Amniotic epithelial cell (primary cell): ENCODE results near the gene PTPRM.

Experiments used
- DNase-seq: peaks from one replicate; pipeline ENCODE4 v3.0.0-alpha.2; 2010; ENCODE audit warnings: low read depth

The PTPRM gene

DNA sequence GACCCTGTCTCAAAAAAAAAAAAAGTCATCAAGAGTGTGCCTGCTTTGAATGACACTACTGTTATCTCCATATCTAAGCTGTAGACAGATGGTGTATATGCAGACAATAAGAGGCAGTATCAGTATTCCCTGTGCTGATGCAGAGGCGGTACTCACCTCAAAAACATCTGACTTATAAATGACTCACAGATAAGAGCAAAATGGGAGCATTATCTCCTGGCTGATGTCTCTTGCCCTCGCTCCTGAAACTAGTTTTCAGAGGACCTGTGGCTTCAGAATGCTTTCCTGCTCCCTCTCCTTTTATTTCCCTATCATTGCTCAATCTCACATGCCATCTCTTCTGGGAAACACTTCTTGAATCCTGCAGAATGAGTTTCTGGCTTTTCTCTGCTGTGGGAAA, 289.6 kb downstream of the PTPRM start:
- DNase-seq, result peak; percentile 89

DNA sequence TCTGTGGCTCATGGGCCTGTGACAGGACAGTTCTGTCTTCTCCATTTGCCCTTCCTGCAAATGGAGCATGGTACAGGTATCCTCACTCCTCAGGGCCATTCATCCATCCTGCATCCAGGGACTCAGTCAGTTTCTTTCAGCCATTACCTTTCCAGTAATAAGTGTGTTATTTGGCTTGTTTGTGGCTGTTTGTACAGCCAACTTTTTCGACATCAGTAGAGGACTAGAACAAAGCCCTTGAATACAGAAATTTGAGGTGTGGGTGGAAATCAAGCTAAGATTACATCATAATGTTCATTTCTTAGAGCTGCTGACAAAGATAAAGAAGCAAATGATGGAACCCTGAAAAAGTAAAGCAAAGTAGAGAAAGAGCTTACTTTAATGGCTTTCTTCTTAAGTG, 290.4 kb downstream of the PTPRM start:
- DNase-seq, result no peak

GRCh38 chr18:7859122-7859521, 292.0 kb downstream of the PTPRM start:
- no peak for DNase-seq

DNA sequence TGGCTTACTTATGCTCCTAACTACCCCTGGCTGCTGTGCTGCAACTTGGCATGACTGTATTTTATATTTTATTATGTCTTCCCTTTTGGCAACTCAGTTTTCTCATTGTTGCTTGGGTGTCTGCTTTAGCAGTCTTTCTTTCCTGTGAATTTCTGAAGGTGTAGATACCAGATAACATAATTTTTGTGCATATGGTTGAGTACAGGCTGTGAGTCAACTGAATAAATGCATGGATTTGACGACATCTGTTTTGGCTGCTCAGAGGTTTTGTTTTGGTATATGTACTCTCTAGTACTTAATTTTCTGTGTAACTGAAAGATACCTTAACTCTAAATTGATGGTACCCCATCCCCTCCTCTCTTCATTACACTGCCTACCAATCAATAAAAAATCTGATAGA, 303.1 kb downstream of the PTPRM start:
- DNase-seq, result no peak

GRCh38 chr18:7870855-7871254, 303.7 kb downstream of the PTPRM start:
- DNase-seq, result peak; percentile 83

DNA sequence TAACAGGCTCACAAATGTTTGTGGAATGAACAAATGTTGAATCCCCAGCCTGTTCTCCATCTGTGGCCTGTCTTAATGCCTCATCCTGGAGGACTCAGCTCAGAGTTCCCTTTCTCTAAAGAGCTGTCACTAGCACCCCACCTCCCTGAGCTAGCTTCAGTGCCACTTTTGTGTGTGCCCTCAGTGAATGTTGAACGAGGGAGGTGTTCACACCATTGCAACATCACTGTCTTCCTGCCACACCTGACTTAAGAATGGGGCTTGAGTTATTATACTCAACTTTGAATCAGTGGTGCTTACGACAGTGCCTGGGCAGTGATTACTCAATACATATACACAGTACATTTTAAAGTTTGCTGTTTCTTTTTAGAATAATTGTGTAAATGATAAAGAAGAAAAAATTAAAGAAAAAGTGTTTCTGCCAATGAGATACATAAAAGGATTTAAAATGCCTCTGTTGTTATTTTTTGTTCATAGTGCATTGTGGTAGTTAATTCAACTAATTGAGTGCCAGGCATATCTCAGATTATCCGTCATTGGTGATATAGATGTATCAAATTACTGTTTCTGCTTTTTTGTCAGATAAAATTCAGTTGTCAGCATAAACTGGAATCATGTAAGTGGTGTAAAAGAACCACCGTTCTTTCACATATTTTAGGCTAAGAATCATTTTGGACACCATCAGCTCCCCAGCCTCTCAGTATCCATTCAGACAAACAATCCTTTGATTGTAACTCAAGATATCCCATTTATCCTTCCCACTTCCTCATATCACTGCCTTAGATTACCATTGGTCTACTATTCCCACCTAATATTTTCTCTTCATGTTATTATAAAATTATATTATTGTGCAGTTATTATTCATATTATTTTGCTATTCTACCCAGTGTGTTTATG, 304.7 kb downstream of the PTPRM start:
- peak; percentile 71 for DNase-seq

- peak; percentile 88 for DNase-seq
Measured at GRCh38 chr18:7872569-7872968, 305.5 kb downstream of the PTPRM start.

DNA sequence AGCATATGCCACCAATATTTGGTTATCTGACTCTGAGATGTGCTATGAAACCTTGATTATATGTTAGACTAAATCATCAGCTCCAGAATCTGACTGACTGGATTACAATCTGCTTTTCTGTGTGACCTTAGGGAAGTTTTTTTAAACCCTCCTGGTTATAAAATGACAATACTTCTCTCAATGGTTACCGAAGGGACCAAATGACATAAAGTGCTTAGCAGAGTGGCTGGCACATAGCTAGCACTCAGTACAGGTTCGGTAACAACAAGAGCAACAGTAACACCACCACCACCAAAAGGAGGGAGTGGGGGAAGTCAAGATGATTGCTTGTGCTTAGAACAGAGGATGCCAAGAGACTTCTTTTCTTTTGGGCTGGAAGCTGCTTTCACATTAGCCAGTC, 306.2 kb downstream of the PTPRM start:
- no peak for DNase-seq

GRCh38 chr18:7876354-7877104, 309.4 kb downstream of the PTPRM start:
- no peak for DNase-seq

- peak; percentile 9 for DNase-seq
Measured at GRCh38 chr18:7877609-7878008, 310.5 kb downstream of the PTPRM start.

- DNase-seq, result peak; percentile 10
Measured at GRCh38 chr18:7878265-7879211, 311.4 kb downstream of the PTPRM start.

DNA sequence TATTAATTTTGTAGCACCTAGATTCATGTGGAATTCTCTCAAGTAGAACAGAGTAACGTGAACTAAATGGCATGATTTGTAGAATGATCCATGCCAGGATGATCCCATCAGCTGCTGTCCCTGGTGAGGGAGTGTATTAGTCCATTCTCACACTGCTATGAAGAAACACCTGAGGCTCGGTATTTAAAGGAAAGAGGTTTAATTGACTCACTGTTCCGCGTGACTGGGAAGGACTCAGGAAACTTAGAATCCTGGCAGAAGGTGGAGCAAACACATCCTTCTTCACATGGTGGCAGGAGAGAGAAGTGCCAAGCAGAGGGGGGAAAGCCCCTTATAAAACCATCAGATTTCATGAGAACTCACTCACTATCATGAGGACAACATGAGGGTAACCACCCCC, 312.6 kb downstream of the PTPRM start:
- no peak for DNase-seq

GRCh38 chr18:7885865-7886264, 318.7 kb downstream of the PTPRM start:
- peak; percentile 97 for DNase-seq

DNA sequence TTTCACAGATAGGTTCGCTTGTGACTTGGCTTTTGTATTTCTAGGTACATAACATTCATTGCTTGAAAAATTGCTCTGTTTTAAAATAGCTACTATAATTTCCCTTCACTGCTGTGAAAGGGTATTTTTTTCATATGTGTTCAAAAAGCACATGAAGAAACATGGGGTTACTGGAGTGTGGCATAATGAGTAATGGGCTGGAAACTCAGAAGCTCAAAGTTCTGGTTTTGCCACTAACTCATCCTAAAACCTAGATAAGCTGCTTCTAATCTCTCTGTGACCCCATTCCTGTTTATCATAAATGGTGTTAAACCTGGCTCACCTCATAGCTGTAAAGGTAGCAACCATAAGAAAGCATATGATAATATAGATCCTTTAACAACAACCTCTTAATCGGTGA, 319.3 kb downstream of the PTPRM start:
- peak; percentile 75 for DNase-seq

DNA sequence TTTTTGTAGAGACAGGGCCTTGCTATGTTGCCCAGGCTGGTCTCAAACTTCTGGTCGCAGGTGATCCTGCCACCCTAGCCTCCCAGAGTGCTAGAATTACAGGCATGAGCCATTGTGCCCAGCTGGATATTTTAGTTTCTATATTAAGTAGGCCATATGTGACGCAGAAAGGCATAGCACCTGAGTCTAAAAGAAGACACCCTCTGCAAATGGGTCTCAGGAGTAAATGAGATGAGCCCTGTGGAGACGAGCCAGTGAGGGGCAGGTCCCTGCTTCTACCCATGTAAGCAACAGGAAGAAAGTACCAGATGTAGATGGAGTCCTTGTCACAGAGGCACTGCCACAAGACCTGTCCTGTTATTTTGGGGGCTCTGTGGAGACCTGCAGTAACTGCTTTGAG, 322.4 kb downstream of the PTPRM start:
- DNase-seq, result no peak

- no peak for DNase-seq
Measured at GRCh38 chr18:7890075-7890474, 323.0 kb downstream of the PTPRM start.

DNA sequence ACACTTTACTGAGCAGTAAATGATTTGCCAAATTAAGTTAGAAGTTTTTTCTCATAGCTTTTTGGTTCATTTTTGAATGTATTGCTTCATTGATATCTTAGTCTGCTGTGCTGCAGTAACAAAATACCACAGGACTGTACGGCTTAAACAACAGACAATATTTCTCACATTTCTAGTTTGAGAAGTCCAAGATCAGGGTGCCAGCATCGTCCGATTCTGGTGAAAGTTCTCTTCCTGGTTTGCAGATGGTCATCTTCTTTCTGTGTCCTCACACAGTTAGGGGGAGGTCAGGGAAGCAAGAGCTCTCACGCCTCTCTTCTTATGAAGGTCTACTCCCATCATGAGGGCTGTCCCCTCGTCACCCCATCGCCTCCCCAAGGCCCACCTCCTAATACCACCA, 325.4 kb downstream of the PTPRM start:
- DNase-seq, result no peak

- DNase-seq, result no peak
Measured at GRCh38 chr18:7894592-7894991, 327.5 kb downstream of the PTPRM start.

DNA sequence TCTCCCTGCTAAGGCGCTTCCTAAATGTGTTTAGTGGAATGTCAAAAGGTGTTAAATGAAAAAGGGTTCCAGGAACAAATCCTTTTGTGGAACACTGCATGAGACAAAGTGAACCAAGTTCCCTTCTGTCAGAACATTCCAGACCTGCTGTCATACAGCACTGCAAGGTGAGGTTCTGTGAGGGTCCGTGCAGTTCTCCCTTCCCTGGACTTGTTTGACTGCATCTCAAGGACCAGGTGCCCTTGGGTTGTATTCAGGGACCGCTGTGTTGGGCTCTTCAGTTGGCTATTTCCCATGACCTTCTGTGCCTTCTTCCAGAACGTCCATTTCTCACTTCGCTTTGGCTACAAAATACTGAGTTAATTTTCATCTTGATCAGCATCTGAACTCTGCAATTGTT, 328.2 kb downstream of the PTPRM start:
- no peak for DNase-seq

- no peak for DNase-seq
Measured at GRCh38 chr18:7896161-7896560, 329.0 kb downstream of the PTPRM start.

GRCh38 chr18:7896805-7897518, 329.8 kb downstream of the PTPRM start:
- peak; percentile 38 for DNase-seq

DNA sequence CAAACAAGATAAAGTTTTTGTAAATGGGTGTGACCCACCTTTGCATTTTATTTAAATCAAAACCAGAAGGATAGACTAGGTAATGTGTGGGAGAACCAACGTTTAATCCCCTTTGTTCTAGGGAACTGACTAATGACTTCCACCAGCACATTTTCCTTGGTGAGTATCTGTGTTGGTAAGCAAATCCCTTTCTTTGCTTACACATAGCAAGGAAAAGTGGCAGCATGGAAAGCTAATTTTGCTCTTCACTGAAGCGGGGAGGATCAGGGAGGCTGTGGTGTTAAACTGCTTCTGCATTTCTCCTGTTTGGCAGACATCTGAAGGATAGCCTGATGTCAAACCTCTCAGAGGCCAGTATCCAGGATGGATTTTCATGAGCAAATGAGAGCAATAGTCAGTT, 331.1 kb downstream of the PTPRM start:
- peak; percentile 50 for DNase-seq
